Activated gamma-delta T cell treated with anti-CD3 and anti-CD28 coated beads, Interleukin-2, amount 50 U/mL, for 16 hours (primary cell): ENCODE results near the gene MIB1.

ENCODE experiments used
- DNase-seq: peaks from one replicate; pipeline ENCODE4 v3.0.0-alpha.2; 2020; ENCODE audit warnings: low read depth

The MIB1 gene

DNA sequence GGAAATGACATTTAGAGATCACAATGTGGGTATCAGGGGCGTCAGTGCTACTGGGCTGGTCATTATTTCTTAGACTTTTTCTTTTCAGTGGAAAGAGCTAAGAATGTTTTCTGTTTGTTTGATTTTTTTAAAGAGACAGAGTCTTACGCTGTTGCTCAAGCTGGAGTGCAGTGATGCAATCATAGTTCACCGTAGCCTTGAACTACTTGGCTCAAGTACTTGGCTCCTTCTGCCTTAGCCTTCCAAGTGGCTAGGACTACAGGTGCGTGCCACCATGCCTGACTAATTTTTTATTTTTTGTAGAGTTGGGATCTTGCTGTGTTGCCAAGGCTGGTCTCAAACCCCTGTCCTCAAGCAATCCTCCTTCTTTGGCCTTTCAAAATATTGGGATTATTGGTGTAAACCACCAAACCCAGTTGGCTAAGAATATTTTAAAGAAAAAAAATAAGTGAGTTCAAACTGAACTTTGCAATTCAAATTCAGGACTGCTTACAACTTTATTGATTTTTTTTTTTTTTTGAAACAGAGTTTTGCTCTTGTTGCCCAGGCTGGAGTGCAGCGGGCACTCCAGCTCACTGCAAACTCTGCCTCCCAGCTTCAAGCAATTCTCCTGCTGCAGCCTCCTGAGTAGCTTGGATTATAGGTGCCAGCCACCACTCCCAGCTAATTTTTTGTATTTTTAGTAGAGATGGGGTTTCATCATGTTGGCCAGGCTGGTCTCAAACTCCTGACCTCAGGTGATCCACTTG lies 154.2 kb downstream of the MIB1 start:
- no peak for DNase-seq

DNA sequence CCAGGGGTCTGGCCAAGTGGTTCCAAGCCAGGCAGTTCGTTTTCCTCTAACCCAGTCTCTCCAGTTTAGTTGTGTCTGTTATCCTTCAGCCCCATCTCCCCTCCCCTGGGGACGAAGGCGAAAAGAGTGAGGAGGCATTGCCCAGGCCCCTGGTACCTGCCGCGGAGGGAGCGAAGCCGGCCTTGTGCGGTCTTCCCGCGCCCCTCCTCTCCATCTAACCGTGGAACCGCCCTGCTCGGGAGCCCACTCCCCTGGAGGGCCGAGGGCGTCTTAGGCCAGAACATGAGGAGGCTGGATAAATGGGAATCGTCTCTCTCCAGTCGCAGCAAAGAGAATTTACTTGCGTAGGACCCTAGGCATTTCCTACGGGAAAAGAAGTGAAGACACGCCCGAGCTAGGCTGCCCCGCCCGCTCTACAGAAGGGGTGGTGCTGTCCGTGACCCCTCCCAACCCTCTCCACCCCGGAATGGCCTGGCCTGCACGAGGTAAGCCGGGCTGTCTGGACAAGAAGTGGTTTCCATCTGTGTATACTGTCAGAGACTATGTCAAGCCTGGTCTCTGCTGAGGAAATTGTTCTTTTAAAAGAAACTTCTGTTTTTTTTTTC lies 156.2 kb downstream of the MIB1 start:
- DNase-seq = no peak

GRCh38 chr18:21897811-21898210 lies 157.2 kb downstream of the MIB1 start:
- DNase-seq = no peak

- no peak for DNase-seq
Observed at GRCh38 chr18:21900605-21901352, 160.2 kb downstream of the MIB1 start.

DNA sequence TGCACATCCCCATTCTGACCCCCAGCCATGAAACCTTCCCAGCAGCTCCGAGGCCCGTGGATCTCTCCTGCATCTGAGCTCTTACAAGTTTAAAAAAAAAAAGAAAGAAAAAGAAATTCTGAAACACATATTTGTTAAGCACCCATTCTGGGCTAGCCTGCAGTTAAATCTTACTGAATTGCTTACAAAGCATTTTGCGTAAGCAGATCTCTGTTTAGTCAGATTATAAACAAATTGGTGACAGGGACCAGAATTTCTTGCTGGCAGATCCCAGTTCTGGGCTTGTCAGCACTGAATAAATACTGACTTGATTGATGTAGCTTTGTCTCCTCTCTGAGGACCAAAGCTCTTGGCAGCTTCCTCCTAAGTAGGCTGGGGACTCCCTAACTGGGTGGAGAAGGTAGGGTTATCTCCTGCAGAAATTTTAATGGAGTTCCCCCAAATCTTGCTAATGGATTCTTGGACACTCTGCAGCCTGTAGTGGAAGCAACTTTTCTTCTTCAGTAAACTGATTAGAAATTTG lies 160.9 kb downstream of the MIB1 start:
- no peak for DNase-seq

DNA sequence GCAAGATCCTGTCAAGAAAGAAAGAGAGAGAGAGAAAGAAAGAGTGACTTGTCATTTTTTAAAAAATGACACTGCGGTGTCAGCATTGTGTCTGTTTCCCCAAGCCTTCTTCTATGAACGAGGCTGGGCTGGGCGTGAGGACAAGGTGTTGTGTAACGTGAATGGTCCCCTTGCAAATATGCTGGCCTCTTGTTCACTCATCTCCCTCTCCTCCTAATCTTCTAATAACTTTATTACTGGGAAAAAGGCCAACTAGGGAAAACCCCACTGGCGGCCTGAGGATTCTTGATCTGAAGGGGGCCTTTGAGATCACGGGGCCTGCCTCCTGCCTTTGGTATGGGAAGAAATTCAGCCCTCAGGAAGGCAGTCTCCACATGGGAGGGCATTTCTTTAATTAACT lies 163.1 kb downstream of the MIB1 start:
- no peak for DNase-seq

- DNase-seq = no peak
Observed at GRCh38 chr18:21904856-21905255, 164.3 kb downstream of the MIB1 start.

- no peak for DNase-seq
Observed at GRCh38 chr18:21907451-21907850, 166.9 kb downstream of the MIB1 start.

DNA sequence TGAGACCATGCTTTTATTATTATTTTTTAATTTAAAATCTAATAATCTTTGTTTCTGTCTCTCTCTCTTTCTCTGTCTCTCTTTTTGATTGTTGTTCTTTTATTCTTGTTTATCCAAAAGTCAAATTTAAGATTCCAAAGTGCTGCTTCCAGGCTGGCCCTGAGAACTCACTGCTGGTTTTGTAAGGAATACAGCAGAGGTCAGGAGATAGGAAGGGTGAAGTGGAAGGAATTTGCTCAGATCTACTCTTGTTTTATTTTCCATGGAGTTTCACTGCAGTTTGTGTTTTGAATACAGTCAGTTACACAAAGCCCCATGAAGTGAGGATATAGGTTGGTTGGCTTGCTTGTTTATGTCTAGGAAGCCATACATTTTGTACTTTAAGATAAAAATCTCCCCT lies 168.1 kb downstream of the MIB1 start:
- DNase-seq = no peak

DNA sequence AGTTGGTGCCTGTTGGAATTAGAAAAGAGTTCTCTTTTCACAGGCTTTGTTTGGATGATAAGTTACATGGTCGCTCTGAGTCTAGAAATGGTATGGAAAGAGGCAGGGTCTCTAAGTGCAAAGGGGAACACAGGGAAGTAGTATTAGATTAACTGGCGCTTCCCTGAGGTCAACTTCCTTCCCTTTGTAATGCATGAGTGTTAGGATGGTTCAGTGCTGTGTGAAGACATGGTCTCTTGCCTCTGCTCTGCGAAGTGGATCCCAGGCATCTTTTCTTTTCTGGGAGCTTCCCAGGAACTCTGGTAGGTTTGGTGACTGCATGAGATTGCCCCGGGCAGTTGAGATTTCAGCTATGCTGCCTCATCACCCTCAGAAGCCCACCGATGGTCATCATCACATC lies 170.3 kb downstream of the MIB1 start:
- DNase-seq = no peak

DNA sequence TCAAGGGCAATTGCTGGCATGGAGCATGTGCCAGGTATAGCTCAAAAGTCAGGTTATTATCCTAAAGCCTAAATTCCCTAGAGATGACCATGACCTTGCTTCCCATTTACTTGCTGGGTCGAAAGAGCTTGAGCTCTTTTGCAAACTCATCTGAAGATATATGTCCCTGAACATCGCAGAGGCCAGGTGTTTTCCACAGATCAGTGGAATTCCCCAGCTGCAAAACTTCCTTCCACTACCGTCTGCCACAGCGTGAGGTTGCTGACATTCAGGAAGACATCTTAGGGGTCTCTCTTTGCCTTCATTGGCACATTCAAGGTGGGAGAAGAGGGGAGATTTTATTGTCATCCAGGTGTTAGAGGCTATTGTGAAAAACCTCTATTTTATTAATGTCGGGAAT lies 171.0 kb downstream of the MIB1 start:
- no peak for DNase-seq

DNA sequence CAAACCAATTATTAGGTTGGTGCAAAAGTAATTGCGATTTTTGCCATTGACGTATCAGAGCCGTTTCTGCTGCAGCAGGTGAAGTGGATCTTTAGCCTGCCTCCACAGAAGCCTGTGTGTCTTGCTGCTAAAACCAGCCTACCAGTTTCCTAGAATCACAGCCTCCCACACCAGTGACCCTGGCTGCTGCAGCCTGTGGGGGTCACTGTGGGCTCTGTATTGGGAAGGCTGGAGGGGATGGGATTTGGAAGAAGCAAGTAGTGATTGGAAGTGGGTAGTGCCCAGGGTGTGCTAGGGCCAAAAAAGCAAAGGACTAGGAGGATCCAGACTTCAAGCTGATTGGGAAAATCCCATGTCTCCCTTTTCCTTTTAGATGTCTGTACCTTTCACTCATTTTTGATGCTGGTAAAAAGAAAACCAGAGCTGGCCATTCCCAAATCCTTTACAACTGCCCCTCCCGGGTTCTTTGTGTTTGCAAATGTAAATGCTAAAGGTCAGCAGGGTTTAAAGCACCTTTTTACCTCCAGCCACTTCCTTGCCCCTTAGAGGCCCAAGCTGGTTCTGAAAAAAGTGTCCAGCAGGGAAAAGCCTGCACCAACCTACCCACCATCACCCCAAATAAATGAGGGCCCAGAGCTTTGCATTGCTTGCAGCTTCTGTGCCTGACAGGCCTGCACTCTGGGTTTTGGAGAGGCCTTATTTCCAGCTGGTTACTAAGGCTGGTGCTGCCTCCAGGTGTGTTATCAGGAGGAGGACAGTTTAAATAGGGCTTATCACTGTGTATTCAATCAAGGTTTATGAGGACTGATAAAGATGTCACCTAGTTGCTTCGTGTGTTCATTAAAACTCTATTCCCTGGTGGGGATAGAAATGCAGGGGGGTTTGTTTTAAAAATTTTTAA lies 172.0 kb downstream of the MIB1 start:
- no peak for DNase-seq

DNA sequence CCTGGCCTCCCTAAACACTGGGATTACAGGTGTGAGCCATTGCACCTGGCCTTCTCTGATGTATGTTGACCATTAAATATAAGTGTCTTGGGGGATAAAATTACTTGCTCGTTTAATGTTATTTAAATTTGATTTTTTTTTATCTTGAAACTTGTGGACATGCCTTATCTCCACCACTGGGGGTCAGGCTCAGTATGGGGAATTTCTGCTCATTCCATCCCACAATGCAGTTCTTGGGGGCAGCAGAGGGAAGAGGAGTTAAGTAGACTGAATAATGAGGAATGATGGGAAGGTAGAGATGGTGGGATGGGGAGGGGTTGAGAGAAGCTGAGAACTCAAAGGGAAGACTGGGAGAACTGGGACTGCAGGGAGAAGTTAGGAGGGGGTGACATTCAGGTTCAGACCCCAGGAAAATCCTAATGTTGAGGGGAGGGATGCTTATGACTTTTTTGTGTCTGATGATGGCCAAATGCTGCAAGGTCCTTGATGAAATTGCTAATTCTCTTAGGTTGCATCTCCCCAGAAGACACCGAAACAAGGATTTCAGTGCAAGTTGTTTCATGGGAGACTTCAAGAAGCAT lies 174.2 kb downstream of the MIB1 start:
- no peak for DNase-seq

- no peak for DNase-seq
Observed at GRCh38 chr18:21915546-21915945, 175.0 kb downstream of the MIB1 start.

DNA sequence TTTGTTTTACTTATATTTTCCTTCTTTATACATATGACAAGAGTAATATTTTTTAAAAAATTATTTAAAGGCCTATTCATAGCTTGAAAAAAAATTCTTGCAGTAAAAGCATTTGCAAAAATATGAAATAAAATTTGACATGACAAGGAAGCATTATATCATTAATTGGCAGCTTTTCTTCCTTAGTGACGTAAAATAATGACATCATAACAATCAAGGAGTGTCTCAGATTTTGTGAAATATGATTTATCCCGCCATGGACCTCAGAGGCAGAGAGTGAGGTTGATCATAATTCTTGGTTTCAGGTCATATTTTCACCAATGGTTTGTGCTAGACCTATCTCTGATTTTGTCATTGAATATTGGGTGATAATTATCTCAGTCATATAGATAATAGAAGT lies 176.0 kb downstream of the MIB1 start:
- DNase-seq = no peak

- no peak for DNase-seq
Observed at GRCh38 chr18:21918693-21919092, 178.1 kb downstream of the MIB1 start.
